ENCODE data around the gene ITGA1.

DNA sequence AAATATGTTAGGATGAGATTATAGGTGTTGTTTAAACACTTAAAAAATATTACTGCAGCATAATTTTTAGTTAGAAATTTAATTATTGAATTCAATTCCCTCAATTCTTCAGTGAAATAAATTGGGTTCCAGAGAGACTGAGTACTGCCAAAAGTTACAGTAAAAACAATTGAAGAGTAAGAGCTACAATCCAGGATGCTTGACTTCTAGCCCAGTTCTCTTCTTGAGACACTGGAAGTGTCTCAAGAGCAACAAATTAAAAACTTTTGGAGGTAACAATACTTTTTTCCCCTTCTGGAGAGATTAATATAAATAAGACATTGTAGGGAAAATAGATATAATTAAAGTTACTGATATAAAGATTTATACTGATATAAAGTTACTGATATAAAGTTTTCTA lies 8.3 kb downstream of the ITGA1 start:
- TF ChIP-seq CTCF (IDR thresholded peaks at IDR 0.05) (no peak), POLR2A (IDR thresholded peaks at IDR 0.05) (no peak)
